Thyroid gland (tissue), 4 donors: ENCODE results near the gene F11R.

Source experiments
- CTCF ChIP-seq, 6 experiments: fragments of 200-600 bp in 3 of 6; fragments of 450-650 bp in 3 of 6; sonication (generic) in 3 of 6; IDR thresholded peaks; one replicate each; pipeline ENCODE4 v1.5.1; 2016 to 2019; ENCODE audit warnings: antibody characterized with exemption in 6 of 6, mild to moderate bottlenecking in 2 of 6, inconsistent platforms in 1 of 6, moderate library complexity in 1 of 6
- POLR2A ChIP-seq, 2 donors: fragments of 450-650 bp; IDR thresholded peaks; one replicate each; pipeline ENCODE4 v1.6.1; 2017; ENCODE audit warnings: antibody characterized with exemption in 2 of 2, mild to moderate bottlenecking in 2 of 2, moderate library complexity in 1 of 2

- no peak for TF ChIP-seq CTCF (IDR thresholded peaks at IDR 0.05)
- no peak for TF ChIP-seq POLR2A (IDR thresholded peaks at IDR 0.05)
These were observed 30.3 kb upstream of the F11R start for GRCh38 chr1:161051219-161051618.
